Measurements from ENCODE around the gene B4GALT1.
A peak's percentile ranks its signal among the peaks of the same experiment; 100 is the strongest.
"Not testable (repeated sequence)": the region's sequence is repeated elsewhere in the genome, so short reads cannot be mapped to it uniquely, and the experiment has no call there.

B4GALT1 gene

DNA sequence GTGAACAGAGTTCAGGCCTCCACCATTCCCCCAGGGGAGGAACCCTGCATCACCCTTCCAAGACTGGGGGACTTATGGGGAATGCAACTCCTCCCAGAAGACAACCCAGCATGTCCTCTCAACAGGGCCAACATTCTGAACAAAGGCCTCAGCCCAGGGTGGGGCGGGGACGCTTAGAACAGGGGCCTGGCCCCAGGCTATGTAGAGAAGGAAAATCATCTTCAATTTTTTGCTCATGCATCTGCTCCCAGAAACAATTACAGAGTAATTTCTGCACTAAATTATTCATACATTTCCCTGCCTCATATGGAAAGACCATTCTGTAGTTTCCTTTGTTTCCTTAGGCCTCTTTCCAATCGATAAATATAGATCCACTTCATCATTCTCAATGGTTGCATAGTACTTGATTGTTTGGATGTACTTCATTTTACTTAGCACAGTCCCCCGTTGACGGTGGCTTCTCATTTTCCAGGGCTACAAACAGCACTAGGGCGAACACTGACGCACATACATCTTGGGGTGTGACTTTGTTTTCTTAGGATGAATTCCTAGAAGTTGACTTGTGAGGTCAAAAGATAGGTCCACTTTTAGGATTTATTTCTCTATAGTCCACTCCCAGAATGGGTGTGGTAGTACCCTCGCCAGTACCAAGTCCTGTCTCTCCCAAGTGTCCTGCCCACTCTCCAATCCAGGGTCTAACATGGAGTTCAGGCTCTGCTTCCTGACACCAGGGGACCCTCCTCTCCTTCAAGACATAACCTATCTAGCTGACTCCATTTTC lies 63.4 kb downstream of the B4GALT1 start:
- no peak for FAIRE-seq
- DNase-seq (ENCODE audit: low spot score): no peak

GRCh38 chr9:33102551-33103210 lies 64.5 kb downstream of the B4GALT1 start:
- no peak for FAIRE-seq

GRCh38 chr9:33101104-33101951 lies 65.8 kb downstream of the B4GALT1 start:
- DNase-seq (ENCODE audit: low spot score) (peak; percentile 40), FAIRE-seq (no peak)

More at GRCh38 chr9:33102551-33103210, 64.5 kb downstream of the B4GALT1 start:
- DNase-seq (ENCODE audit: low spot score): no peak

- FAIRE-seq (no peak), DNase-seq (ENCODE audit: low spot score) (no peak)
Observed at GRCh38 chr9:33099754-33100153, 67.4 kb downstream of the B4GALT1 start.

GRCh38 chr9:33097192-33097591 lies 69.9 kb downstream of the B4GALT1 start:
- FAIRE-seq: no peak

DNA sequence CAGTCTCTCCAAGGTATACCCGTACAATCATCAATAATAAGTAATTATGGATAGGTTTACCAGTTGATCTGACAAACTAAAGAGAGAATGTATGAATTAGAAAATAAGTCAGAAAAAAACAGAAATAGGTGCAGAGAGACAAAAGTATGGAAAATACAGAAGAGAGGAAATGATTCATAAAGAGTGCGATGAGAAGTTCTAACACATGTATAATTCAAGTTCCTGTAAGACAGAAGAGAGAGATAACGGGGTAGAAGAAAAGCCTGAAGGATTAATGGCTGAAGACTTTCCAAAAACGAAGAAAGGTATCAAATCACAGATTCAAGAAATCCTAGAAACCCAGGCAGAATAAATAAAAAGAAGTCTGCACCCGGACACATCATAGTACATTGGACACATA lies 74.5 kb downstream of the B4GALT1 start:
- DNase-seq (ENCODE audit: low spot score): no peak
- no peak for FAIRE-seq

More at GRCh38 chr9:33097192-33097591, 69.9 kb downstream of the B4GALT1 start:
- DNase-seq (ENCODE audit: low spot score): no peak

GRCh38 chr9:33085672-33086071 lies 81.5 kb downstream of the B4GALT1 start:
- not testable (repeated sequence) for FAIRE-seq

GRCh38 chr9:33082538-33083326 lies 84.4 kb downstream of the B4GALT1 start:
- DNase-seq (ENCODE audit: low spot score) (no peak), FAIRE-seq (no peak)

More at GRCh38 chr9:33085672-33086071, 81.5 kb downstream of the B4GALT1 start:
- not testable (repeated sequence) for DNase-seq (ENCODE audit: low spot score)

- DNase-seq (ENCODE audit: low spot score) (no peak), FAIRE-seq (no peak)
Observed at GRCh38 chr9:33082128-33082527, 85.0 kb downstream of the B4GALT1 start.

DNA sequence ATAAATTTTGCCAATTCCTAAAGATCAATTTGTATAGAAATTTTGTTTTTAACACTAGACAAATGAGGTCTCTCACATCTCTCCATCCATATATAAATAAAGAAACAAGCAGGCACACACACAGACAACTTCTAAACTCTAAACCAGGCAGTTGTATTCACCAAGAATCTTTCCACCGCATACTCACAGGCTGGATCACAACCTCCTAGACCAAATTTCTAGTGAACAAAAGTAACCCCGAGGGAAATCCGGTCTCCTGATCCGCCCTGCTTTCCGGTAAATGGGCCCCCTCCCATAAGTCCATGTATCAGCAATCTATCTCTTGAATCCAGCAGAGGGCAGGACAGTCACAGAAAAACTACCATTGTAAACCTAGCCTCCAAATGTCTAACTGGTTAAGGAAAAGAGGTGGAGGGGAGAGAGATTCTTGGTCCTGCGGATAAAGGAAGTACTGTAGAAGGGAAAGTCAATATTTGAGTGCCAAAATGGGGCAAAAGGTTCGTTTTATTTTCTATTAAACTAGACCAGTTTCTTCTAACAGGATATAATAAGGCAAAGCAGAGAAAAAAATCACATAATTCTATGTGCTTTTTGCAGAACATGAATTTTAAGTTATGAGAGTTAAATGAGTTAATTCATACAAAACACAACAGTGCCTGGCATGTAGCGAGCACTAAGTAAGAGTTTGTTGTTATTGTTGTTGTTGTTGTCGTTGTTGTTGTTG lies 85.8 kb downstream of the B4GALT1 start:
- FAIRE-seq: no peak
- DNase-seq (ENCODE audit: low spot score): peak; percentile 84

DNA sequence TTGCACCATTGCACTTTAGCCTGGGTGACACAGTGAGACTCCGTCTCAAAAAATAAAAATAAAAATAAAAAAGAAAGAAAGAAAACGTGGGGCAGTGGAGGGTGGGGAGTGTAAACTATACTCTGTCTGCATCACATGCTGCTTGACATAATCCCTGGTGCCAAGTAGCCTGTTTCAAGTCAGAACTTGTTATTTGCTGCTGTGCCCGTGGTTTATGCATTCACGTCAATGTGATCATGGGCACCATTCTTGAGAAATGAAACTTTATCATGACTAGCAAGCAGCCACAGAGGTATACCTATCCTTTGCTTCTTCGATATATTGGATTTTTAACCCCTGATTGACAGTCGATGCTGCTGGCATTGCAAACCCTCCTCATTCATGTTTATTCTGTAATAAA lies 86.6 kb downstream of the B4GALT1 start:
- DNase-seq (ENCODE audit: low spot score): no peak
- FAIRE-seq: no peak

GRCh38 chr9:33076046-33077004 lies 90.8 kb downstream of the B4GALT1 start, which contains the start of gene SMU1:
Gene SMU1, minus strand, starts transcription at chr9:33076674. Its CDS starts 66 bp downstream, at chr9:33076608.
- FAIRE-seq (peak; percentile 86), DNase-seq (ENCODE audit: low spot score) (peak; percentile 99)

DNA sequence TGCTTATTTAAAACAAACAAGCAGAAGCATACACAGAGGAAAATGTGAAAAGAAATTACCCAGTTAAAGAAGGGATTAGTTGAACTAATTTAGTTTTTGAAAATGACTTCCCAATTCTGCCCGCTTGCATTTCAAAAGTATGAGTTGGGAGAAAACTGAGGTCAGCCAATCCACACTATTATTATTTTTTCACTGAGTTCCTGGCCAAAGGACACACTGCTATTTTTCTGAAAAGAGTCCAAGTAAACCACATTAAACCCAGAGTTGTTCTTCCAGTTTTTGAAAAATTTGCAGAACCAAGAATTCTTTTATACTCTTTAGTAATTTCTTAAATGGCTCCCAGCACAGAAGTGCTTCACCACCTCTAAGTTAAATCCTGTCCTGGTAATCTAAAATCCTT lies 98.1 kb downstream of the B4GALT1 start:
- DNase-seq (ENCODE audit: low spot score) (no peak), FAIRE-seq (no peak)

DNA sequence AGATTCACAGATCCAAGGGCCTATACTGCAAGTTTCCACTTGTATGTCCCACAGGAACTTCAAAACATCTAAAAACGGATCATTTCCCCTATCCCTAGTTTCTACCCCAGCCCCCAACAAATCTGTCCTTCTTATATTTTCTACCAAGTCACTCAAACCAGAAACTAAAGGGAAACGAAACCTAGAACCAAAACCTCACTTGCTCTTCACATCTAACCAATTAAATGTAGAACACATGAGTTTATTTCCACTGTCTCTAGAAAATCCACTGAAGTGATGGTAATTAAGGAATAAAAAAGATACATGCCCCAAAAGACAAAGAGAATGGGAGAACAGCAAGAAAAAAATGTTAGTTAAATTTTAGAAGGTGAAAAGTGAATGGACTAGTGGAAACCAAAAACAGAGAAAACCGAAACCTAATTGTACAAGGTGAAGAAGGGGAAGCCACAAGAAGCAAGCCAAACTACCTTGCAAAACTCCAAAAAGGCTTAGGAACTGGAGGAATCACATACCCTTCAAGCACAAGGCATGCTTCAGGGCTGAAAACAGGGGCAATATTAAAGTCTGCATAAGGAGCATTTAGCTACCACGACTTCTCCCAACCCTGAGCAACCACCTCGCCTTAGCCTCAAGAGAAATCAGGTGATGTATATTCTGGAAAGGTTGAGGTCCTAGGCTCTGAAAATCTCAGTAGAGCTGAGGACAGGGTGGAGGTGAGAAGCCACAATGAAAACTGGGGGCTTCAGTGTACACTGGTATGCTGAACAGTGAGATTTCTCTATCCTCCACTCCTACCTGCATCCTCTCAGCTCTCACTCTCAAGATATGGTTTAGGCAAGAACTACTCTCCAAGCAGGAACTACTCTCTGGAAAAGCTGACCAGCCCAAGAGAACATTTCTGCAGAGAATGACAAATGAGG lies 101.7 kb downstream of the B4GALT1 start:
- FAIRE-seq (no peak), DNase-seq (ENCODE audit: low spot score) (no peak)

All from urothelium cell line (cell line).